Activated CD4-positive, alpha-beta T cell treated with anti-CD3 and anti-CD28 coated beads, Interleukin-2, amount 10 ng/mL, durations not matched to agents 24 days and 14 days (primary cell): ENCODE results near the gene REST. TPM values are rescaled to one million over a fixed set of nuclear protein-coding genes. Genes with fewer than 3 reads are reported as not detected.

ENCODE experiments used
- total RNA-seq: library from RNA; stranded (reverse); gene quantifications from 2 replicates; pipeline ENCODE4 v1.2.3, GENCODE V29; 2022

The REST gene
- total RNA-seq, 1 donor from 2014 or later, result 53.4 TPM

Other genes starting within 250 kb of the REST start
- 86.3 and 88.5 TPM in 2 replicates for gene HOPX, start 226.6 kb upstream of the REST start, total RNA-seq
- gene SPINK2, start 86.2 kb upstream of the REST start, total RNA-seq, result 0.37 and 0.54 TPM in 2 replicates
- gene NOA1, start 69.7 kb downstream of the REST start, total RNA-seq, result 17.7 and 18.5 TPM in 2 replicates
- 154 and 158 TPM in 2 replicates for gene POLR2B, start 71.0 kb downstream of the REST start, total RNA-seq
- gene IGFBP7, start 202.5 kb downstream of the REST start, total RNA-seq, result not detected in 2 replicates